ENCODE results near the gene TMEM9.

DNA sequence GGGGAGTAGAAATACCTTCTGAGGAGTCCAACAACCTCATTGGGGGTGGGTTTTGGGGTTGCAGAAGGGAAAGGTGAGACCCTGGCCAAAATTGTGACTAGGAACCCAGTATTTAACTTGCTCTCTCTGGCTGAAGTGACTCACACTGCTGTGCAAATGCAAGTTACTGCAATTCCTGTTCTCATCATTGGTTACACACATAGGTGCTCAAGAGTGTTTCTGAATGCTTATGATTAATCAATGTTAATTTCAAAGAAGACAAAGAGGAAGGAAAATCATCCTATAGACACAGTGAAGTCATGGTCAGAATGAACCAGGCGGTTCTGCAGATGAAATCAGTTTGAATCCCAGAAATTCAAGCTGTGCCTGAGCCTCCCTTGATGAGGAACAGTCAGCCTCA lies 30.4 kb downstream of the TMEM9 start:
- TF ChIP-seq, protein P1, sequence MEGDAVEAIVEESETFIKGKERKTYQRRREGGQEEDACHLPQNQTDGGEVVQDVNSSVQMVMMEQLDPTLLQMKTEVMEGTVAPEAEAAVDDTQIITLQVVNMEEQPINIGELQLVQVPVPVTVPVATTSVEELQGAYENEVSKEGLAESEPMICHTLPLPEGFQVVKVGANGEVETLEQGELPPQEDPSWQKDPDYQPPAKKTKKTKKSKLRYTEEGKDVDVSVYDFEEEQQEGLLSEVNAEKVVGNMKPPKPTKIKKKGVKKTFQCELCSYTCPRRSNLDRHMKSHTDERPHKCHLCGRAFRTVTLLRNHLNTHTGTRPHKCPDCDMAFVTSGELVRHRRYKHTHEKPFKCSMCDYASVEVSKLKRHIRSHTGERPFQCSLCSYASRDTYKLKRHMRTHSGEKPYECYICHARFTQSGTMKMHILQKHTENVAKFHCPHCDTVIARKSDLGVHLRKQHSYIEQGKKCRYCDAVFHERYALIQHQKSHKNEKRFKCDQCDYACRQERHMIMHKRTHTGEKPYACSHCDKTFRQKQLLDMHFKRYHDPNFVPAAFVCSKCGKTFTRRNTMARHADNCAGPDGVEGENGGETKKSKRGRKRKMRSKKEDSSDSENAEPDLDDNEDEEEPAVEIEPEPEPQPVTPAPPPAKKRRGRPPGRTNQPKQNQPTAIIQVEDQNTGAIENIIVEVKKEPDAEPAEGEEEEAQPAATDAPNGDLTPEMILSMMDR (IDR thresholded peaks at IDR 0.05), result no peak
- TF ChIP-seq POLR2AphosphoS5 (IDR thresholded peaks at IDR 0.05), result no peak
